Memory B cell (primary cell): Measurements from ENCODE around the gene CACNA1B.
"Not testable (repeated sequence)": the region's sequence is repeated elsewhere in the genome, so short reads cannot be mapped to it uniquely, and the experiment has no call there.

Experiments used
- ATAC-seq: fragments of 150-1000 bp; cut with Tn5 transposase; 2 replicates; pipeline ENCODE4 v1.10.0; 2021; ENCODE audit warnings: low read depth, mild to moderate bottlenecking, moderate library complexity
- DNase-seq, 2 donors: peaks; one replicate each; pipeline ENCODE4 v3.0.0; 2022; ENCODE audit warnings: low spot score in 2 of 2
- H3K27ac Mint-ChIP-seq: one replicate; pipeline ENCODE4 v1.8.0; 2022; ENCODE audit warnings: mild to moderate bottlenecking, moderate library complexity, mixed read lengths
- H3K27me3 Mint-ChIP-seq: one replicate; pipeline ENCODE4 v1.8.0; 2022; ENCODE audit warnings: mixed read lengths
- H3K36me3 Mint-ChIP-seq: one replicate; pipeline ENCODE4 v1.8.0; 2022; ENCODE audit warnings: mild to moderate bottlenecking, mixed read lengths
- H3K4me1 Mint-ChIP-seq: one replicate; pipeline ENCODE4 v1.8.0; 2022; ENCODE audit warnings: mixed read lengths
- H3K4me3 Mint-ChIP-seq: one replicate; pipeline ENCODE4 v1.8.0; 2022; ENCODE audit warnings: mild to moderate bottlenecking, moderate library complexity, mixed read lengths
- H3K9me3 Mint-ChIP-seq: one replicate; pipeline ENCODE4 v1.8.0; 2022; ENCODE audit warnings: mixed read lengths

CACNA1B gene

GRCh38 chr9:137889966-137890365 is 12.4 kb downstream of the CACNA1B start:
- not testable (repeated sequence) for H3K9me3 Mint-ChIP-seq, ATAC-seq, H3K4me3 Mint-ChIP-seq, DNase-seq, H3K36me3 Mint-ChIP-seq, H3K4me1 Mint-ChIP-seq, H3K27me3 Mint-ChIP-seq, H3K27ac Mint-ChIP-seq

GRCh38 chr9:137890768-137891587 is 13.4 kb downstream of the CACNA1B start:
- H3K4me1 Mint-ChIP-seq, H3K4me3 Mint-ChIP-seq, DNase-seq, H3K27ac Mint-ChIP-seq, H3K36me3 Mint-ChIP-seq, H3K9me3 Mint-ChIP-seq, H3K27me3 Mint-ChIP-seq, ATAC-seq: not testable (repeated sequence)

GRCh38 chr9:137891588-137892423 is 14.2 kb downstream of the CACNA1B start:
- Mint-ChIP-seq H3K4me1 (no peaks in the 10 kb centered on the region), H3K4me3 (no peak overlapping the region), H3K36me3 (no peaks in the 10 kb centered on the region), H3K9me3 (peaks cover under 1% of the 10 kb centered on the region), H3K27ac (no peak overlapping the region), H3K27me3 (peaks cover 3% of the 10 kb centered on the region)
- no peak for DNase-seq
- no peak for ATAC-seq

- Mint-ChIP-seq H3K9me3 (peaks cover 3% of the 10 kb centered on the region), H3K4me1 (no peaks in the 10 kb centered on the region), H3K4me3 (no peak overlapping the region), H3K27ac (no peak overlapping the region), H3K27me3 (peaks cover 3% of the 10 kb centered on the region), H3K36me3 (no peaks in the 10 kb centered on the region)
- no peak for DNase-seq
- no peak for ATAC-seq
These were observed 15.0 kb downstream of the CACNA1B start for GRCh38 chr9:137892424-137893191.

- no peaks in the 10 kb centered on the region for H3K4me1 Mint-ChIP-seq
- DNase-seq (no peak), ATAC-seq (no peak)
- no peak overlapping the region for H3K4me3 Mint-ChIP-seq
- peaks cover 3% of the 10 kb centered on the region for H3K27me3 Mint-ChIP-seq
- peaks cover 8% of the 10 kb centered on the region for H3K9me3 Mint-ChIP-seq
- no peaks in the 10 kb centered on the region for H3K36me3 Mint-ChIP-seq
- H3K27ac Mint-ChIP-seq = no peak overlapping the region
These were observed 16.1 kb downstream of the CACNA1B start for GRCh38 chr9:137893670-137894069.

- Mint-ChIP-seq H3K4me1 (no peaks in the 10 kb centered on the region), H3K4me3 (no peak overlapping the region), H3K27ac (no peak overlapping the region), H3K36me3 (no peaks in the 10 kb centered on the region), H3K9me3 (peaks cover 9% of the 10 kb centered on the region), H3K27me3 (peaks cover 3% of the 10 kb centered on the region)
- DNase-seq (no peak), ATAC-seq (no peak)
These were observed 22.2 kb downstream of the CACNA1B start for GRCh38 chr9:137899551-137900360.

- Mint-ChIP-seq H3K27me3 (peaks cover 3% of the 10 kb centered on the region), H3K36me3 (no peaks in the 10 kb centered on the region)
- no peak for ATAC-seq
These were observed 23.2 kb downstream of the CACNA1B start for GRCh38 chr9:137900584-137901310.

DNA sequence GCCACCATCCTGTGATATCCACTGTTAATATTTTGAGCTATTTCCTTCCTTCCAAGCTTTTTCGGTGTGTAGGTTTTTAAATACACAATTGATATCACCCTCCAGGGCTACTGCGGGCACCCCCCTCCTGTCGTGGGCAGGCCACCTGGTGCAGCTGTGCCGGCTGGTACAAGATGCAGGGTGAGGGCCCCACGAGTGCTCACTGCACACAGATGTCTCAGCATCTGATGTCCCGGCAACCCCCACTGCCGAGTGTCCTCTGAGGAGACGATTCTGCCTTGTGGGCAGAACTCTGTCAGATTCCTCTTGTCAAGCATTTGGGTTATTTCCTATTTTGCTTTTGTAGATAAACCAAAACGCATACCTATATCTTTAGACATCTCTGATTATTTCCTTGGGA is 25.1 kb downstream of the CACNA1B start:
- Mint-ChIP-seq H3K36me3 (no peaks in the 10 kb centered on the region), H3K27ac (no peak overlapping the region), H3K27me3 (peaks cover 7% of the 10 kb centered on the region), H3K4me3 (no peak overlapping the region), H3K9me3 (peaks cover 6% of the 10 kb centered on the region), H3K4me1 (no peaks in the 10 kb centered on the region)
- ATAC-seq = no peak
- DNase-seq = no peak

More at GRCh38 chr9:137900584-137901310, 23.2 kb downstream of the CACNA1B start:
- H3K4me1 Mint-ChIP-seq = no peaks in the 10 kb centered on the region
- H3K27ac Mint-ChIP-seq = no peak overlapping the region
- H3K4me3 Mint-ChIP-seq = no peak overlapping the region
- H3K9me3 Mint-ChIP-seq = peaks cover 9% of the 10 kb centered on the region
- DNase-seq = no peak

GRCh38 chr9:137905740-137906139 is 28.2 kb downstream of the CACNA1B start:
- Mint-ChIP-seq H3K4me1 (no peaks in the 10 kb centered on the region), H3K36me3 (no peaks in the 10 kb centered on the region)
- no peak for DNase-seq

GRCh38 chr9:137907776-137908175 is 30.2 kb downstream of the CACNA1B start:
- Mint-ChIP-seq H3K4me1 (no peaks in the 10 kb centered on the region), H3K4me3 (no peak overlapping the region), H3K27me3 (peaks cover 16% of the 10 kb centered on the region), H3K27ac (no peak overlapping the region), H3K36me3 (no peaks in the 10 kb centered on the region), H3K9me3 (no peaks in the 10 kb centered on the region)
- no peak for ATAC-seq
- no peak for DNase-seq

More at GRCh38 chr9:137905740-137906139, 28.2 kb downstream of the CACNA1B start:
- ATAC-seq = no peak
- Mint-ChIP-seq H3K4me3 (no peak overlapping the region), H3K9me3 (no peaks in the 10 kb centered on the region), H3K27ac (no peak overlapping the region), H3K27me3 (peaks cover 11% of the 10 kb centered on the region)

GRCh38 chr9:137912671-137913070 is 35.1 kb downstream of the CACNA1B start:
- H3K27ac Mint-ChIP-seq = no peak overlapping the region
- H3K4me1 Mint-ChIP-seq = no peaks in the 10 kb centered on the region
- H3K4me3 Mint-ChIP-seq = no peak overlapping the region
- DNase-seq (no peak), ATAC-seq (no peak)
- no peaks in the 10 kb centered on the region for H3K36me3 Mint-ChIP-seq
- no peaks in the 10 kb centered on the region for H3K9me3 Mint-ChIP-seq
- H3K27me3 Mint-ChIP-seq = peaks cover 23% of the 10 kb centered on the region

DNA sequence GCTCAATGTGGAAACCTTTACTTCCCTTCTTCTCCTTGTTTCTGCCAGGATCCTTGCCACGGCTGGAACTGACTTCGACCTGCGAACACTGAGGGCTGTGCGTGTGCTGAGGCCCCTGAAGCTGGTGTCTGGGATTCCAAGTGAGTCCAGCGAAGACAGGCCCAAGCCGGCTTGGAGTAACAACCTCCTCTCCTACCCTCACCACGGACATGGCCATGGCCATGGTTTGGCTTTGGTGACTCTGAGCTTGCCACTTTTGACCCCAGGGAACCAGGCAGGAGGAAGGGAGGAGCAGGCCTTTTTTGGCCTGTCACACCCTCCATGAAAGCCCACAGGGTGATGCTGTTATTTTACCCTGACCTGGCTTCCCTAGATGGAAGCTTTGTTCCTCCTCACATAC is 35.5 kb downstream of the CACNA1B start:
- ATAC-seq (no peak), DNase-seq (no peak)
- no peak overlapping the region for H3K4me3 Mint-ChIP-seq
- H3K36me3 Mint-ChIP-seq = no peaks in the 10 kb centered on the region
- H3K27me3 Mint-ChIP-seq = peaks cover 23% of the 10 kb centered on the region
- H3K4me1 Mint-ChIP-seq = no peaks in the 10 kb centered on the region
- no peaks in the 10 kb centered on the region for H3K9me3 Mint-ChIP-seq
- no peak overlapping the region for H3K27ac Mint-ChIP-seq
